GM21825 (cell line): ENCODE measurements around the gene CARS1.
"Not testable (repeated sequence)": the region's sequence is repeated elsewhere in the genome, so short reads cannot be mapped to it uniquely, and the experiment has no call there.

Experiments
- ATAC-seq: cut with Tn5 transposase; IDR thresholded peaks from one replicate; pipeline ENCODE4 v1.9.1; 2021; ENCODE audit warnings: mild to moderate bottlenecking, moderate library complexity; ENCODE audit not compliant: unreplicated experiment

The CARS1 gene

GRCh38 chr11:3090096-3090901, 33.1 kb upstream of the CARS1 start:
- no peak for ATAC-seq

- no peak for ATAC-seq
Measured at GRCh38 chr11:3089236-3090061, 32.2 kb upstream of the CARS1 start.

DNA sequence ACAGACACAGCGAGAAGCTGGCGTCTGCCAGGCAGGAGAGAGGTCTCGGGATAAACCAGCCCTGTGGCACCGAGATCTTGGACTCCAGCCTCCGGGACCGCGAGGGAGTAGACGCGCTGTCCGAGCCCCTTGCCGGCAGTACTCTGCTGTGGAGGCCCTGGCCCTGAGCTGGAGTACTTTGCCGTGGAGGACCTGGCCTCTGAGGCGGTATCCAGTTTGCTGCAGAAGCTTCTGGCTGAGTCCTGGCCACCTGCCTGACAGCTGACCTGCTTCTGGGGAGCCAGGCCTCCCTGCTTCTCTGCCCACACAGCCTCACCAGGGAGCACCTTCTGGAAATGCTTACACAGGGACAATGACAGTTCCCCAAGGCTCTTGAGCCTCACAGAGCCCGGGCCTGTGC, 31.6 kb upstream of the CARS1 start:
- no peak for ATAC-seq

DNA sequence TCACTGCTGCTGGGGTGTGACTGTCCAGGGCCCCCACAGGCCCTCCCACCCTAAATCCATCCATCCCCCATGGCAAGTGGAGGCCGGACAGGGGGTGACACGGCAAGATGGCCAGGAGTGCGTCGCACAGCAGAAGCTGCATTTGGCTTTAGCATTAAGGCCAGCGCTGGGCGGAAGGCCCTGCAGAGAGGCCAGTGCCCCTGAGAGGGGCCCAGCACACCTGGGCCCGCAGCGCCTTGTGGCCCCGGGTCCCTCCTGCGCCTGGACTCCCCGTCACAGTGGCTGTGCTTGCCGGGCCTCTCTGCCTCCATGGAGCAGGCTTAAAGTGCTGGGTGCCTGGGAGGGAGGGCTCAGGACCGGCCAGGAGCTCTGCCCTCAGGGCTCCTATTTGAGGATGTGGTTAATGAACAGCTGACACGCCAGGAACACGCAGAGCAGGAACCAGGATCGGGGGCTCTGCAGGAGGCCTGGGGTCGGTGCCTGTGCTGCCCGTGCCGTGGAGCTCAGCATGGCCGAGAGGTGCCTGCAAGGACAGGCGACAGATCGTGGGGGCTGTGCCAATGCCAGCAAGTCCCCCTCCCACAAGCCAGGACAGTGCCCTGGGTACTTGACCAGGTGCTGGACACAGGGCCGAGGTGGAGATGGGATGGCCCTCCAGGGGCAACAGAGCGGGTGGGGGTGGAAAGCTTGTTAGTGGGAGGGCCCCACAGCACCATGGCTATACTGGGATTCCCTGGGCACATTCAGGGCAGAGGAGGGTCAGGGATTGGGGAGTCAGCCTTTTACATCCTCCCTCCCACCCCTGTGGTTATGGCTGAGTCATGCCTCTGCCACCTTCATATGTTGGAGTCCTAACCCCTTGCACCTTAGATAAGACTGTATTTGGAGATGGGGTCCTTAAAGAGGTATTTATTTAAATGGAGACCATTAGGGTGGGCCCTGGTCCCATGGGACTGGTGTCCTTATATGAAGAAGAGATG, 30.9 kb upstream of the CARS1 start:
- no peak for ATAC-seq

DNA sequence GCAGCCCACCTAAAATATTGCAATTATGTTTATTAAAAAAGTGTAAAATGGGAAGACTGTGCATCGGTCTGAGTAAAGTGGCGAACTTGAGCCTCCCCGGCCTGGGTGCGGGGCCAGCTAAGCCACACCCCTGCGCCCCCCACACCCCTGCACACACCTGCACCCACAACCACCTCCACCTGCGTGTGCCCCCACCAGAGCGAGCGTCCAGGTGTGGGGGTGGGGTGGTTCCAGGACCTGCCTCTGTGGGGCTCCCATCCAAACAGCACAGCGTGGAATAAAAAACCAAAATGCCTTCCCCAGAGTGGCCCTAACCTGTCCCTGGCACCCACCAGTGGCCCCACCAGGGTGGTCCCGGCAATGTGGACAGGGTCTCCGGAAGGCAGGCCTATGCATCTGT, 30.1 kb upstream of the CARS1 start:
- ATAC-seq: no peak

DNA sequence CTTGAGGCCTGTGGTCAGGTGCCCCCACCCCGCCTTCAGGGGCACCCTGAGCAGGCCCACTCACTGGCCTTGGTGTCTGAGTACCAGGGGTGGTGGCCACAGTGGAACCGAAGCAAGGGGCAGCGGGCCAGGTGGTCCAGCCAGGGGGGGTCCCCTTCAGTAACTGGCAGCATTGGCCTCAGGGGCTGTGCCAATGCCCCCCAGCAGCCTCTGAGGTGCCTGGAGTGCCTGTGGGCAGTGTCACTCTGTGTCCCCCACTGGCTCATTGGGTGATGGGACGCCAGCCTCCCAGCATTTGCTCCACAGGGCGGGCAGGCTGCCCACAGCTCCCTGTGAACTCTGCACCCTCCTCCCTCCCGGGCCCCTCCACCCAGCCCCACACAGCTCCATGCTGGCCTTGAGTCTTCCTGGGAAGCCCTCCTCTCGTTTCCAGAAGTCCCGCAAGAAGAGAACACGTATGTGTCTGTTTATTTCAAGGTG, 29.5 kb upstream of the CARS1 start:
- ATAC-seq: no peak

DNA sequence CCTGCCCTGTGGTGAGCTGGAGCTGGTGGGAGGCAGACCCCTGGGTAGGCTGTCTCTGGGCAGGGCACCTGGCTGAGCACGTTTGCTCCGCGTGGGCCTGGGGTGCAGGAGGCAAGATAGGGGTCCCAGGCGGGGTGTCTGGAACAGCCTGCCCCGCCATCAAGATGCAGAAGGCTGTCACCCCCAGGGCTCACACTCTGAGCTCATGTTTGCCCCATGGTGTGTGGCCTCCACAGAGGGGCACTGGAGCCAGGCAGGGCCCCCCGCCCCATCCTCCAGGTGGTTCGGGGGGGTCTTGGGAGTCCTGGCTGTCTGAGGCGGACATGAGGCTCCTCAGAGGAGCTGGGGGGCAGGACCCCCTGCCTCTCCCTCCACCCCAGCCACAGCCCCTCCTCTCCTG, 28.9 kb upstream of the CARS1 start:
- no peak for ATAC-seq

GRCh38 chr11:3085052-3085451, 27.8 kb upstream of the CARS1 start:
- ATAC-seq: no peak

DNA sequence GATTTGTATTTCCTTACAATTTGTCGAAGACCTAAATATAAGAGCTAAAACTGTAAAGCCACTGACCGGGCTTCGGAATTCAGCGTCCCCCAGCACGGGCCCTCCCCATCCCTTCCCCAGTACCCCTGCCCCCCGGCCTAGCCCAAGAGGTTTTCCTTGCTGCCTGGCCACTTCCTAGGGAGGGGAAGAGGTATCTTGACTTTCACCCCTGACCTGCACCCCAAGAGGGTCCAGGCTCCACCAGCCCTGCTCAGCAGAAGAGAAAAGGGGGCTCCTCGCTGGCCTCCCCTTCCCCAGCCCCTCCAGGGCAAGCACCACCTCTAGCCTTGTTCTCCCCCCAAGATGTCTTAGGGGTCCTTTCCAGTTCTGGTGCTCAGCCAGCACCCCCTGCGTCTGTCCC, 26.1 kb upstream of the CARS1 start:
- no peak for ATAC-seq

DNA sequence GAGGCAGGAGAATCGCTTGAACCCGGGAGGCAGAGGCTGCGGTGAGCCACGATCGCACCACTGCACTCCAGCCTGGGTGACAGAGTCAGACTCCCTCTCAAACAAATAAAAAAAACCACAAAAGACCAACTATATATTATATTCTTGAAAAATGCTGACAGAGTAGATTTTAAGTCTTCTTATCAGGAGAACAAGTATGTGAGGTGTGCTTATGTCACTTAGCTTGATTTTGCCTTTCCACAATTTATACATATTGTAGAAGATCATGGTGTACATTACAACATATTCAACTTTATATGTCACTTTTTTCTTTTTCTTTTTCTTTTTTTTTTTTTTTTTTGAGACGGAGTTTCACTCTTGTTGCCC, 24.1 kb upstream of the CARS1 start:
- ATAC-seq: no peak

- no peak for ATAC-seq
Measured at GRCh38 chr11:3080733-3081385, 23.6 kb upstream of the CARS1 start.

DNA sequence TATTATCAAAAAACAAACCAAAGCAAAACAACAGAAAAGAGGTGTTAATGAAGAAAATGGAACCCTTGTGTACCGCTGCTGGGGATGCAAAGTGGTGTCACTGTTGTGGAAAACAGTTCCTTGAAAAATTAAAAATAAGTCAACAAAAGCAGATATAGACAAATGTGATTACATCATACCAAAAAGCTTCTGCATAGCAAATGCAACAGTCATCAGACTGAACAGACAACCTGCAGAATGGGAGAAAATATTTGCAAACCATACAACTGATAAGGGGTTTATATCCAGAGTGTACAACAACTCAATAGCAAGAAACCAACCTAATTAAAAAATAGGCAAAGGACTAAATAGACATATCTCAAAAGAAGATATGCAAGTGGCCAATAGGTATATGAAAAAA, 22.9 kb upstream of the CARS1 start:
- ATAC-seq: no peak

- no peak for ATAC-seq
Measured at GRCh38 chr11:3077846-3078440, 20.7 kb upstream of the CARS1 start.

GRCh38 chr11:3077189-3077836, 20.1 kb upstream of the CARS1 start:
- no peak for ATAC-seq

GRCh38 chr11:3074912-3075589, 17.8 kb upstream of the CARS1 start:
- ATAC-seq: no peak

DNA sequence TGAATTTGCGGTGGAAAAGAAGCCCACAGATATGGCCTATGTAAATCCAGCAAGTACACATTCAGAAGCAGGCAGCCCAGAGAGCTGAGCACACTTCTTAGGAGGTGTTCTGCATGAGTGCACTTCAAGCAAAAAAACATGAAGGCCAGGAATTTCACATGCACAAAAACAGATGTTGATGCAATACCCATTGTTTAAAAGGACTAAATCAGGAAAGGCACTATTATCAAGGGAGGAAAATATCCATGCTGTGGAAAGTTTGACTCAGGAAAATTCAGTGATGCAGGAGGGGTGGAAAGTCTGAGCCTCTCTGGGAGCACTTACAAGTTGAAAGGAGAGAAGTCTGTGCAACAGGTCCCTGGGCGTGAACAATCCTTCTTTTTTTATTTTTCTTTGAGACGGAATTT, 15.8 kb upstream of the CARS1 start:
- ATAC-seq: no peak

DNA sequence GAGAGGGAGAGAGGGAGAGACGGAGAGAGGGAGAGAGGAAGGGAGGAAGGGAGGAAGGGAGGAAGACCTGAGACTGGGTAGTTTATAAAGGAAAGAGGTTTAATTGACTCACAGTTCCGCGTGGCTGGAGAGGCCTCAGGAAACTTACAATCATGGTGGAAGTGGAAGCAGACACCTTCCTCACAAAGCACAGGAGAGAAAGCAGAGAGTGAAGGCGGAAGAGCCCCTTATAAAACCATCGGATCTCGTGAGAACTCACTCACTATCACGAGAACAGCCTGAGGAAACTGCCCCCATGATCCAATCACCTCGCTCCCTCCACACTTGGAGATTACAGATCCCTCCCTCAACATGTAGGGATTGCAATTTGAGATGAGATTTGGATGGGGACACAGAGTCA, 12.2 kb upstream of the CARS1 start:
- ATAC-seq: no peak

DNA sequence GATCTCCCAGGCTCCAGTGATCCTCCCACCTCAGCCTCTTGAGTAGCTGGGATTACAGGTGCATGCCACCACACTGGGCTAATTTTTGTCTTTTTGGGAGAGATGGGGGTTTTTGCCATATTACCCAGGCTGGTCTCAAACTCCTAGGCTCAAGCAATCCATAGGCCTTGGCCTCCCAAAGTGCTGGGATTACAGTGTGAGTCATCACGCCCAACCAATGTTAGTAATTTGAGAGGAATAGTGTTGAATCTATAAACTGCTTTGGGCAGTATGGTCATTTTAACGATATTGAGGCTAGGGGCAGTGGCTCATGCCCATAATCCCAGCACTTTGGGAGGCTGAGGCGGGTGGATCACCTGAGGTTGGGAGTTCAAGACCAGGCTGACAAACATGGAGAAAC, 9.1 kb upstream of the CARS1 start:
- ATAC-seq: not testable (repeated sequence)

DNA sequence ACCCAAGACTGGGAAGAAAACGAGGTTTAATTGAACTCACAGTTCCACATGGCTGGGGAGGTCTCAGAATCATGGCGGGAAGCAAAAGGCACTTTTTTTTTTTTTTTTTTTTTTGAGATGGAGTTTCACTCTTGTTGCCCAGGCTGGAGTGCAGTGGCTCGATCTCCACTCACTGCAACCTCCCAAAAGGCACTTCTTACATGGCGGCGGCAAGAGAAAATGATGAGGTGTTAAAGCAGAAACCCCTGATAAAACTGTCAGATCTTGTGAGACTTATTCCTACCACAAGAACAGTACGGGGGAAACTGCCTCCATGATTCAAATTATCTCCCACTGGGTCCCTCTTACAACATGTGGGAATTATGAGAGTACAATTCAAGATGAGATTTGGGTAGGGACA, 7.5 kb upstream of the CARS1 start:
- ATAC-seq: not testable (repeated sequence)
